HepG2 (cell line): ENCODE measurements around the gene LARP4. TPM values are rescaled to one million over a fixed set of nuclear protein-coding genes. Genes with fewer than 3 reads are reported as not detected.

Source experiments
- CREB1 ChIP-seq, 2 experiments: fragments of 450-650 bp in 1 of 2; IDR thresholded peaks; 2 replicates each; pipeline ENCODE4 v1.6.1; 2016 to 2017; ENCODE audit warnings: control low read depth in 1 of 2, mild to moderate bottlenecking in 1 of 2, missing compliant biosample characterization in 1 of 2, missing genetic modification characterization in 1 of 2
- GATAD2A ChIP-seq: IDR thresholded peaks from 2 replicates; pipeline ENCODE4 v1.6.1; 2016
- HNF4A ChIP-seq: sonication (generic); formaldehyde crosslinking; IDR thresholded peaks from 2 replicates; pipeline ENCODE4 v1.4.0; 2020; ENCODE audit warnings: missing genetic modification reagents
- HNF4G ChIP-seq, 2 experiments: sonication (generic) in 1 of 2; formaldehyde crosslinking in 1 of 2; IDR thresholded peaks; 2 replicates each; pipeline versions ENCODE4 v1.4.0 to v1.6.1; 2011 to 2020; ENCODE audit warnings: borderline replicate concordance in 2 of 2, low read depth in 2 of 2, mild to moderate bottlenecking in 2 of 2, low read length in 1 of 2, missing genetic modification reagents in 1 of 2, moderate library complexity in 1 of 2
- HOXA3 ChIP-seq: sonication (generic); formaldehyde crosslinking; IDR thresholded peaks from 2 replicates; pipeline ENCODE4 v1.5.0; 2020; ENCODE audit warnings: missing genetic modification reagents
- NR2C2 ChIP-seq: sonication (generic); formaldehyde crosslinking; IDR thresholded peaks from 2 replicates; pipeline ENCODE4 v1.4.0; 2020; ENCODE audit warnings: missing genetic modification reagents, mild to moderate bottlenecking, moderate library complexity, borderline replicate concordance
- NR2F2 ChIP-seq: IDR thresholded peaks from 2 replicates; pipeline ENCODE4 v1.6.1; 2012; ENCODE audit warnings: low read depth, inconsistent platforms, borderline replicate concordance
- POLR2AphosphoS2 ChIP-seq: IDR thresholded peaks from 2 replicates; pipeline ENCODE4 v1.6.1; 2011; ENCODE audit warnings: low read depth, low read length, improper control_type of control experiment
- SAP130 ChIP-seq: IDR thresholded peaks from 2 replicates; pipeline ENCODE4 v1.6.1; 2016; ENCODE audit warnings: low read depth
- TBL1XR1 ChIP-seq: fragments of 150-350 bp; IDR thresholded peaks from 2 replicates; pipeline ENCODE4 v1.6.1; 2014; ENCODE audit warnings: borderline replicate concordance, low read length; ENCODE audit not compliant: partially characterized antibody
- ZNF335 ChIP-seq: sonication (generic); formaldehyde crosslinking; IDR thresholded peaks from 2 replicates; pipeline ENCODE4 v1.4.0; 2020; ENCODE audit warnings: missing genetic modification reagents
- ZNF607 ChIP-seq: sonication (generic); formaldehyde crosslinking; IDR thresholded peaks from 2 replicates; pipeline ENCODE4 v1.5.1; 2020; ENCODE audit warnings: missing genetic modification reagents, mild to moderate bottlenecking, borderline replicate concordance
- ZNF83 ChIP-seq: sonication (generic); formaldehyde crosslinking; IDR thresholded peaks from 2 replicates; pipeline ENCODE4 v1.4.0; 2020; ENCODE audit warnings: missing genetic modification reagents, mild to moderate bottlenecking, borderline replicate concordance
- polyA plus RNA-seq, 8 experiments: library from polyadenylated mRNA; depleted of rRNA in 3 of 8; stranded (reverse) in 7 of 8; unstranded in 1 of 8; fragments of >200 nt; fragmentation: Illumina TruSeq in 4 of 8; extraction: Trizol in 4 of 8; gene quantifications; 2 replicates each; pipeline versions ENCODE4 v1.2.1 to v1.2.3, GENCODE V29; 2011 to 2016; ENCODE audit warnings: low read depth in 4 of 8, missing spikeins in 1 of 8, mixed read lengths in 1 of 8; ENCODE audit not compliant: insufficient read depth in 1 of 8
- total RNA-seq, 5 experiments: library from RNA; depleted of rRNA; stranded (reverse); fragments of >200 nt; fragmentation: Illumina TruSeq; extraction: Trizol; gene quantifications; 2 replicates each; pipeline ENCODE4 v1.2.3, GENCODE V29; 2016; ENCODE audit warnings: low read depth in 1 of 5
- TF ChIP-seq, protein P1 (sequence below): IDR thresholded peaks from 2 replicates; pipeline ENCODE4 v1.4.0; 2020; ENCODE audit warnings: mild to moderate bottlenecking, missing genetic modification reagents

Gene LARP4
- total and polyA plus RNA-seq, 2 of the 13 experiments (the other 11 are each of a cell fraction or from before 2014, with no cell fraction given): 16.4 to 42.7 TPM

DNA sequence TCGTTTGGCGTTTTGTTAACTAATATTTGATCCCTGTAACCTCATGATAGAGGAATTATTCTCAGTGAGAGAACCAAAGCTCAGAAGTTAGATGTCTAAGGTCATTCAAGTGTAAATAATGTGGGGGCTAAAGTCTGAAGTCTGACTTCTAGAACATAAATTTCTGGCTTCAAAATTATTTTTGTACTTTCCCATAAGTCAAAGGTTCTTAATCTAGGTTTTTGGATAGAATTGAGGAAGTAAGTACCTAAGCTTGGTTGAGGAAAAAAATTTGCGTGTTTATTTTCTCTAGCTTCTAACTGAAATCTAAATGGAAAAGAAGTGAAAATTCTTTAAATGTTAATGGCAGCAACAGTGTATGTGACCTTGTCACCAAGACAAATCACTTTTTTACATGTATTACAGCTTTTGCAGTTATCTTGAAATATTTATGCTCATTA lies 2.3 kb downstream of the LARP4 start (continued):
- TF ChIP-seq NR2F2 (peak; percentile 52; the same call in 1 of the 2 replicates), GATAD2A (CRISPR knock-in tag) (0 out of 2 replicates have a peak, but pooled peaks have one; percentile 13), CREB1 (IDR thresholded peaks at IDR 0.05) (no peak), CREB1 (CRISPR knock-in tag; IDR thresholded peaks at IDR 0.05) (0 out of 2 replicates have a peak, but pooled peaks have one; percentile 19), ZNF83 (CRISPR knock-in tag) (no peak), NR2C2 (CRISPR knock-in tag) (0 out of 2 replicates have a peak, but pooled peaks have one; percentile 24), HNF4G (IDR thresholded peaks at IDR 0.05; ENCODE audit: borderline replicate concordance, low read depth, low read length) (peak; percentile 63; the same call in 1 of the 2 replicates), HNF4G (CRISPR knock-in tag; IDR thresholded peaks at IDR 0.05; ENCODE audit: borderline replicate concordance, low read depth) (no peak), SAP130 (CRISPR knock-in tag) (0 out of 2 replicates have a peak, but pooled peaks have one; percentile 25), TBL1XR1 (no peak), ZNF335 (CRISPR knock-in tag) (no peak), HNF4A (CRISPR knock-in tag) (peak; percentile 63), ZNF607 (CRISPR knock-in tag) (no peak), POLR2AphosphoS2 (no peak), HOXA3 (CRISPR knock-in tag) (no peak)
- TF ChIP-seq, protein P1, sequence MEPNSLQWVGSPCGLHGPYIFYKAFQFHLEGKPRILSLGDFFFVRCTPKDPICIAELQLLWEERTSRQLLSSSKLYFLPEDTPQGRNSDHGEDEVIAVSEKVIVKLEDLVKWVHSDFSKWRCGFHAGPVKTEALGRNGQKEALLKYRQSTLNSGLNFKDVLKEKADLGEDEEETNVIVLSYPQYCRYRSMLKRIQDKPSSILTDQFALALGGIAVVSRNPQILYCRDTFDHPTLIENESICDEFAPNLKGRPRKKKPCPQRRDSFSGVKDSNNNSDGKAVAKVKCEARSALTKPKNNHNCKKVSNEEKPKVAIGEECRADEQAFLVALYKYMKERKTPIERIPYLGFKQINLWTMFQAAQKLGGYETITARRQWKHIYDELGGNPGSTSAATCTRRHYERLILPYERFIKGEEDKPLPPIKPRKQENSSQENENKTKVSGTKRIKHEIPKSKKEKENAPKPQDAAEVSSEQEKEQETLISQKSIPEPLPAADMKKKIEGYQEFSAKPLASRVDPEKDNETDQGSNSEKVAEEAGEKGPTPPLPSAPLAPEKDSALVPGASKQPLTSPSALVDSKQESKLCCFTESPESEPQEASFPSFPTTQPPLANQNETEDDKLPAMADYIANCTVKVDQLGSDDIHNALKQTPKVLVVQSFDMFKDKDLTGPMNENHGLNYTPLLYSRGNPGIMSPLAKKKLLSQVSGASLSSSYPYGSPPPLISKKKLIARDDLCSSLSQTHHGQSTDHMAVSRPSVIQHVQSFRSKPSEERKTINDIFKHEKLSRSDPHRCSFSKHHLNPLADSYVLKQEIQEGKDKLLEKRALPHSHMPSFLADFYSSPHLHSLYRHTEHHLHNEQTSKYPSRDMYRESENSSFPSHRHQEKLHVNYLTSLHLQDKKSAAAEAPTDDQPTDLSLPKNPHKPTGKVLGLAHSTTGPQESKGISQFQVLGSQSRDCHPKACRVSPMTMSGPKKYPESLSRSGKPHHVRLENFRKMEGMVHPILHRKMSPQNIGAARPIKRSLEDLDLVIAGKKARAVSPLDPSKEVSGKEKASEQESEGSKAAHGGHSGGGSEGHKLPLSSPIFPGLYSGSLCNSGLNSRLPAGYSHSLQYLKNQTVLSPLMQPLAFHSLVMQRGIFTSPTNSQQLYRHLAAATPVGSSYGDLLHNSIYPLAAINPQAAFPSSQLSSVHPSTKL (CRISPR knock-in tag): peak; percentile 54; the same call in 1 of the 2 replicates
